Omental fat pad (tissue), 4 donors: ENCODE measurements around the gene MAN1C1. TPM values are rescaled to one million over a fixed set of nuclear protein-coding genes. Genes with fewer than 3 reads are reported as not detected.

Source experiments
- ATAC-seq: fragments of 150-250 bp; one replicate; pipeline ENCODE4 v1.9.1; 2016; ENCODE audit warnings: mild to moderate bottlenecking, moderate library complexity; ENCODE audit not compliant: low FRiP score
- DNase-seq: peaks from one replicate; pipeline ENCODE4 v3.0.0-alpha.2; 2019; ENCODE audit warnings: low spot score
- CTCF ChIP-seq, 3 donors: fragments of 450-650 bp; IDR thresholded peaks; one replicate each; pipeline ENCODE4 v1.5.1; 2016 to 2017; ENCODE audit warnings: antibody characterized with exemption in 3 of 3, mild to moderate bottlenecking in 3 of 3, moderate library complexity in 2 of 3
- total RNA-seq, 4 donors: library from RNA; depleted of rRNA; stranded (reverse); fragments of >200 nt; gene quantifications; one replicate each; pipeline ENCODE4 v1.1.0, GENCODE V29; 2016

The MAN1C1 gene
- total RNA-seq, 4 donors from 2014 or later: 21.0 to 47.4 (median 24.4) TPM

- no peak for DNase-seq
- TF ChIP-seq CTCF (IDR thresholded peaks at IDR 0.05): no peak
- no peak for ATAC-seq
These were observed 154.9 kb downstream of the MAN1C1 start for GRCh38 chr1:25771221-25772114.

DNA sequence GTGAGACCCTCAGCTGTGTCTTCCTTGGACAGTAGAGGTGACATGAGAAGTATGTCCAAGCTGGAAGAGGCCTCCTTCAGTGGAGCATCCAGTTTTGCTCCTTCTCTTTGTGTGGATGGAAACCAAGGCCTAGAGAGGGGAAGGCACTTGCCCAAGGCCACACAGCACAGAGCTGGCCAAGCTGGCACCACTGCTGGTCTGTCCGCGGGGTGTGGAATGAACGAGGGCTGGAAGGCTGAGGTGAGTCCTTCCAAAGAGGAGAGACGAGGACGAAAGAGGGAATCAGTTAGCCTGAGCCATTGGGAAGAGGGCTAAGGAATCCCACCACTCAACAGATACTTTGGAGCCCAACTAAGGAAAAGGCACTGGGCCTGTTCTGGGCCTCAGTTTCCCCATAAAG lies 155.6 kb downstream of the MAN1C1 start:
- DNase-seq (no peak), ATAC-seq (no peak)
- TF ChIP-seq CTCF (IDR thresholded peaks at IDR 0.05): no peak

DNA sequence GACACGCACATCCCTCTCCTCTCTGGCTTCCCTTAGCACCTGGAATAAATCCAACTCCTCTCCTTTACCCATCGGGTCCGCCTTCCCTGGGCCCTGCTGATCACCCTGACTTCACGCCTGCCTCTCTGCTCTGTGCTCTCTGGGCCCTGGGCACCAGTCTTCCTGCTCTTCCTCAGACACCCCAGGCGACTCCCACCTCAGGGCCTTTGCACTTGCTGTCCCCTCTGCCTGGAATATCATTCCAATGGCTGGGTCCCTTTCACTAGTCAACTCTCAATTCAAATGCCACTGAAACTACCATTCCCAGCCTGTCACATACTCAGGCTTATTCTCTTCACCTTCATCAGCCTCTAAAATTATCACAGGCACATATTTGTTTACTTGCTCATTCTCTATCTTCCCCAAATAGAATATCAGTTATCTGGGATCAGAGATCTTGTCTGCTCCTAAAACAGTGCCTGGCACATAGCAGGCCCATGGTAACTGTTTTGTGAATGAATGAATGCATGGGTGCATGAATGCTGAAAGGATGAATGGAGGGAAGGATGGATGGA lies 156.2 kb downstream of the MAN1C1 start:
- TF ChIP-seq CTCF (IDR thresholded peaks at IDR 0.05): no peak
- no peak for ATAC-seq
- DNase-seq: no peak

- ATAC-seq (no peak), DNase-seq (no peak)
- no peak for TF ChIP-seq CTCF (IDR thresholded peaks at IDR 0.05)
These were observed 157.0 kb downstream of the MAN1C1 start for GRCh38 chr1:25773441-25774125.

- no peak for ATAC-seq
- no peak for DNase-seq
- no peak for TF ChIP-seq CTCF (IDR thresholded peaks at IDR 0.05)
These were observed 157.7 kb downstream of the MAN1C1 start for GRCh38 chr1:25774206-25774803.

- TF ChIP-seq CTCF (IDR thresholded peaks at IDR 0.05): no peak
- no peak for ATAC-seq
- no peak for DNase-seq
These were observed 158.6 kb downstream of the MAN1C1 start for GRCh38 chr1:25774921-25775771.
